HG03108 (cell line): ENCODE results near the gene CFAP99.
A peak's percentile ranks its signal among the peaks of the same experiment; 100 is the strongest.
"Not testable (repeated sequence)": the region's sequence is repeated elsewhere in the genome, so short reads cannot be mapped to it uniquely, and the experiment has no call there.

Experiments
- ATAC-seq: cut with Tn5 transposase; IDR thresholded peaks from one replicate; pipeline ENCODE4 v1.9.1; 2021; ENCODE audit warnings: moderate library complexity; ENCODE audit not compliant: unreplicated experiment

Gene CFAP99

DNA sequence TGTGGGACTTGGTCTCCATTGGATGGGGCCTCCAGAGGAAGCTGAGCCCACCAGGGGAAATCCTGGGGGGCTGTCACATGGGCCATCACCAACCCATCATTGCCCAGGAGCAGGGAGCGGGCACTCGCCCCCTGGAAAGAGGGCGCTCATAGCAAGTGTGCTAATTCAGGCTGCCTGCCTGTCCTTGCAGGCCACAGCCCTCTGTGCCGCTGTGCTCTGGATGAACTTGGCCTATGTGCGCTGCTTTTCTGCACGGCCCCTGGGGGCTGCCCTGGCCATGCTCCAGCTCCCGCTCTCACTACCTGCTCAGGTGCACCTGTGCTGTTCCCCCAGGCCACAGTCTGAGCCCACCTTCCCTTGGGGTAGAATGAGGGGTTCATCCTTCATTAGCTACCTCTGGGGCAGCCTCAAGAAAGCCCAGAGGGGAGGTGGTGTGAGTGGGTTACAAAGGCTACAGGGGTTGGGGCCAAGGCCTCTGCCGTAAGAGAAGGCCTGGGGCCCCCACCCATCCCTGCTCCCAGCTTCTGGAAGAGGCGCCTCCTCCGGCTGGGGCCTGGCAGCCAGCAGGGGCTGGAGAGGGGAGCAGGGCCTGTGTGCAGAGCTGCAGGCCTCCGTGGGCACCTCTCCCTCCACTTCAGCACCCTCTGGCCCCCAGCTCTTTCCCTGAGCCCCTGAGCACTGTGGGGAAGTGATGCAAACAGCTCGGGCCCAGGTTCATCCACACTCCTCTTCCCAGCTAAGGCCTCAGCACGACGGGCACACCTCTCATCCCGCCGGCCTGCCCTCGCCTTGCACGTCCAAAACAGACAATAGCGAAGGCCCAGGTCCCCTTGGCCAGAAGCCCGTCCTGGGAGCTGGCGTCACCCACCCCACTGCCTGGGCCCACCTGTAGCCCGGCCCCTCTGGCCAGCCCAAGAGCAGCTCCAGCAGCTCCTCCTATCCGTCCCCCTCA, 8.9 kb downstream of the CFAP99 start:
- ATAC-seq = no peak

DNA sequence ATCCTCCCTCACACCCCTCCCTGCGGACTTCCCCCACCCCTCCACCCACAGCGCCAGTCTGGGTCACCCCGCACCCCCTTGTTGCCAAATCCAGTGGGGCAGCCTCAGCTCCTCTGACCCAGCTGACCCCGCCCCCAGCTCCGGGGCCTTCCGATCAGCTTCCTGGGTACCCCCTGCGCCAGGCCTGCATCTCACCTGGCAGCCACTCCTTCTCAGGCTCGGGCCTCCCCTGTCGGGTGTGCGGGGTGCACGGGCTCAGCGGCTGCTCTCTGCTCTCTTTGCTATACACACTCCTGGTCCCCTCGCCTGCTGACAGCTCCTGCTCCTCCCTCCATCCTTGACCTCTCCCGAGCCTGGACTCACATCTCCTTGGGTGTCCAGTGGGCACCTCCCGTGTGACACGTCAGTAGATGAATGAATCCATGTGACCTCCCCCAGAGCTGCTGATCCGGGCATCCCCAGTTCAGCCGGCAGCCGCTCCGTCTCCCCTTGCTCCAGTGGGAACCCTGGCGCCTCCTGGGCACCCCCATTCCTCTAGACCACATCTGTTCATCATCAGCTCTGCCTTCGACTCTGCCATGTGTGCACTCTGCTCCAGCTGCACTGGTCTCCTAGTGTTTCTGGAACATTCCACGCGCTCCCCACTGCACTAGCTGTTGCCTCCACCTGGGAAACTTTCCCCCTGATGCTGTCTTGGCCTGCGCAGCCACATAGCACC, 9.9 kb downstream of the CFAP99 start:
- no peak for ATAC-seq

DNA sequence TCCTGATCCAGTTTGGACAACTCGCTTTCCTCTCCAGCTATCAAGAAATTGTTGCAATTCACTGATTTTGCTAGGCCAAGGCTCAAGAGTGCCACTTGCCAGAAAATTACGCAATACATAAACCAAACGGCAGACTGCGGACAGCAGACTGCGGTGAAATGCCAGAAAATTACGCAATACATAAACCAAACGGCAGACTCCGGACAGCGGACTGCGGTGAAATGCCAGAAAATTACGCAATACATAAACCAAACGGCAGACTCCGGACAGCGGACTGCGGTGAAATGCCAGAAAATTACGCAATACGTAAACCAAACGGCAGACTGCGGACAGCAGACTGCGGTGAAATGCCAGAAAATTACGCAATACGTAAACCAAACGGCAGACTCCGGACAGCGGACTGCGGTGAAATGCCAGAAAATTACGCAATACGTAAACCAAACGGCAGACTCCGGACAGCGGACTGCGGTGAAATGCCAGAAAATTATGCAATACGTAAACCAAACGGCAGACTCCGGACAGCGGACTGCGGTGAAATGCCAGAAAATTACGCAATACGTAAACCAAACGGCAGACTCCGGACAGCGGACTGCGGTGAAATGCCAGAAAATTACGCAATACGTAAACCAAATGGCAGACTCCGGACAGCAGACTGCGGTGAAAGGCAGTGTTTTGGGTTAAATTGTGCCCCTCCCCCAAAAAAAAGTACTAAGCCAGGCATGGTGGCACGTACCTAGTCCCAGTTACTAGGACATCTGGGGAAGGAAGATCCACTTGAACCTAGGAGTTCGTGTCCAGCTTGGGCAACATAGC, 11.4 kb downstream of the CFAP99 start:
- ATAC-seq = not testable (repeated sequence)

DNA sequence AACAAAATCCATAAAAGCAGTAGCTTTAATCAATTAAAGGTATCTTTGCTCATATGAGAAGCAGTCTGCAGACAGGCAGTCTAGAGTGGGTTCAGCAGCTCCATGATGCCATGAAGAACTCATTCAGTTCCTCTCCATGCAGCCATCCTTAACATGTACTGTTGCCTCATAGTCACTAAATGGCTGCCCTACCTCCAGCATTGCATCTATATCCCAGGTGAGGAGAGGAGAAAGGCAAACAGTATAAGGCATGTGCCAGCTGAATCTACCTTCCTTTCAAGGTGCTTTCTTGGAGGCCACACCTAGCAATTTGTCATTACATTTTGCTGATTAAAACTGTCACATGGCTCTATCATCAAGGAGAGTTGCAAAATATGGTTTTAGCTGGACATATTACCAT, 13.2 kb downstream of the CFAP99 start:
- no peak for ATAC-seq

DNA sequence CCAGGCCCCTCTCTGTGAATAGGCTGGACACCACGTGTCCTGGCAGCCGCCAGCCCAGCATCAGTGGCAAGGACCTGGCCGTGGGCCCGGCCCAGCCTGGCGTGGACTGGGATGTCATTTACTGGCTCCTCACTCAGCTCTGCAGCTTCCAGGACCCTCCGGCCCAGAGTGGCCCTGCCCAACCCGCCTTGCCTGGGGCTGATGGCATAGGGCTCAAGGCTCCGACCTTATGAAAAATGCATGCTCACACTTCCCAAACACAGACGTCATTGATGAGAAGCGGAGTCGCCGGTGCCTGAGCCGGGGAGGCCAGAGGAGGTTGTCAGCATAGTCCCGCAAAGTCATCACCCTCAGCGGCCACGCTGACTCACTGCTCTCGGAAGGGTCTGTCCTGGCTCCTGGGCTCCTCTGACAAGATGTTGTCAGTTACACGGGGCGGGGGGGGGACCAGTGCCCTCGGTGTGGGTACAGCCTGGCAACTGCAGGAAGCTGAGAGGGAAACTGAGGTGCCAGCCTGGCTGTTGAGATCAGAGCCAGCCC, 14.3 kb downstream of the CFAP99 start:
- ATAC-seq = no peak

DNA sequence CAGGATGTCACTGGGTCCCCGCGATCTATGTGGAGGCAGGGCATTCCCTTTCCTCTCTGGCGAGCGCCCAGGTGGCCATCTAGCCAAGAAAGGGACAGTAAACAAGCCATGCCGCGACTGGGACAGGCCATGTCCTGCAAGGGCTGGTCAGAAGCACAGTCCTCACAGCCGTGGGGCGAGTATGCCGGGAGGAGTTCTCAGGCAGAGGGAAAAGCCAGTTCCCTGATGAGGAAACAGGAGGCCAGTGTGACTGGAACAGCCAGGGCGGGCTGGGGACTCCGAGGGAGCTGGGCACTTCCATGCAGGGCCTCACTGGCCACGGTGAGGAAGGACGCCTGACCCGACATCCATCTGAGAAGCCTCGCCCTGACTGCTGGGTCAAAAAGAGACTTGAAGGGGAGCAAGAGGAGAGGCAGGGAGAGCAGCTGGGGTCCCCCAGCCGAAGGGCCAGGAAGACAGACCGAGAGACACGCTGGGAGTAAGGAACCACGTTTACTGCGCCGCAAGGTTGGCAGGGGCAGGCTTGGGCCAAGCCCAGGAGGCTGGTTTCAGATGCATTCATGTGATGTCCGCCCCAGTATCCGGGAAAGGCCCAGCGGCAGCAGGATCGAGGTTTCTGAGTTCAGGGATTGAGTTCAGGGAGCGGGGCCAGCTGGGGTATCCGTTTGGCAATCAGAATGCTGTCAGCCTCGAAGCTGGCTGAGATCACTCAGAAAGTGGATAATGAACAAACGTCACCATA, 15.0 kb downstream of the CFAP99 start:
- no peak for ATAC-seq

DNA sequence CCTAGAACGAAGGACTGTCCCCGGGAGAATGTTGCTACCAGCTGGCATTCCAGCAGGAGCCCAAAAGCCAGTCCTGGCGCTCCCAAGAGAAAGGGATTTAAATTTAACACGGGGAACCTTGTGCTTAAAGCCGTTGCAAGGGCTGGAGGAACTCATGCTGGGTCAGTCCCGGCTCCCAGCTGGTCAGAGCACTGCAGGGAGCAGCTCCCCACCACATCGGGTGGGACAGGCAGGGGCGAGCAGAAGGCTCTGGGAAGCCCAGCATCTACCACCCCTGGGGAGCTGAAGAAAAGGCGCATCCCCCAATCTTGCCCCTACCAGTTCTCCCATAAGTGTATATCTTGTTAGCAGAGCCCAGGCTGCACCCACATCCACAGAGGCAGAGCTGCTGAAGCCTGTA, 15.7 kb downstream of the CFAP99 start:
- no peak for ATAC-seq

DNA sequence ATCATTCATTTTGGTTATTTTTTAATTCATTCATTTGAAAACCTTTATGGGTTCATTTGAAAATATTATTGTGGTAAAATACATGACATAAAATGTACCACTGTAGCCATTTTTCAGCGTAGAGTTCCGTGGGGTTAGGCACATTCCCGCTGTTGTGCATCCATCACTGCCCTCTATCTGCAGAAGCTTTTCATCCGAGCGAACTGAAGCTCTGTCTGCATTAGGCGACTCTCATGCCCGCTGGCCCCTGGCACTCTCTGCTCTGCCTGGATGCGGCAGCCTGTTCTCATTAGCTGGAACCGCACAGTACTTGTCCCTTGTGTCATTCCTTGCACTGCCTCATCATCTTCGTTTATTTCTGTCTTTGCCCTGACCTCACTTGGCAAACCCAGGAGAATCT, 17.5 kb downstream of the CFAP99 start:
- ATAC-seq = no peak

DNA sequence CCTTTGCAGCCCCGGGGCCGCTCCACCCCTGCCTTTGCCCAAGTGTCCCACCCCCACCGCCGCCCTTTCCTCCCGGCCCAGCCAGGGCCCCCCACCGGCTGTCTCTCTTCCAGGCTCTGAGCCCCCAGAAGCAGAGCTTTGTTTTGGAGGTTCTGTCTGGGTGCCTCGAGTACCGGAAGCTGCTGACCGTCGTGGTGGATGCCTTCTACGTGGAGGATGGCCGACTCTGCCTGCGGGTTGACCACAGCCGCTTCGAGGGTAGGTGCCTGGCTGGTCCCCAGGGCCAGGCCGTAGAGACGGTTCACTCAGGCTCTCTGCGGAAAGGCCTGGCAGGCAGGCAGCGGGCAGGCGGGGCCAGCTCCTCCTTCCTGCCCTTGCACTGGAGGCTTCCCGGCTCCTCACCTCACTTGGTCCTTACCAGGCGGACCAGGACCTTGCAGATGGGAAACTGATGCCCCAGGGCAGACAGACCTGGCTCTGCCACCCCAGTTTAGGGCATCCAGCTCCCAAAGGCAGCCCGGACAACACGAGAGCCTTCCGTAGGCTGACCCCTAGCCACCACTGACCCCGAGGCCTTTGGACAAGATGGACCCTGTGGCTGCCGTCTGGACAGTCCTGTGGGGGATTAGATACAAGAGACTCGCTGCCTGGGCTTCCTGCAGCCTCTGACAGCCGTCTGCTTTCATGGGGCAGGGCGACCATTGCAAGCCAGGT, 18.2 kb downstream of the CFAP99 start:
- no peak for ATAC-seq

DNA sequence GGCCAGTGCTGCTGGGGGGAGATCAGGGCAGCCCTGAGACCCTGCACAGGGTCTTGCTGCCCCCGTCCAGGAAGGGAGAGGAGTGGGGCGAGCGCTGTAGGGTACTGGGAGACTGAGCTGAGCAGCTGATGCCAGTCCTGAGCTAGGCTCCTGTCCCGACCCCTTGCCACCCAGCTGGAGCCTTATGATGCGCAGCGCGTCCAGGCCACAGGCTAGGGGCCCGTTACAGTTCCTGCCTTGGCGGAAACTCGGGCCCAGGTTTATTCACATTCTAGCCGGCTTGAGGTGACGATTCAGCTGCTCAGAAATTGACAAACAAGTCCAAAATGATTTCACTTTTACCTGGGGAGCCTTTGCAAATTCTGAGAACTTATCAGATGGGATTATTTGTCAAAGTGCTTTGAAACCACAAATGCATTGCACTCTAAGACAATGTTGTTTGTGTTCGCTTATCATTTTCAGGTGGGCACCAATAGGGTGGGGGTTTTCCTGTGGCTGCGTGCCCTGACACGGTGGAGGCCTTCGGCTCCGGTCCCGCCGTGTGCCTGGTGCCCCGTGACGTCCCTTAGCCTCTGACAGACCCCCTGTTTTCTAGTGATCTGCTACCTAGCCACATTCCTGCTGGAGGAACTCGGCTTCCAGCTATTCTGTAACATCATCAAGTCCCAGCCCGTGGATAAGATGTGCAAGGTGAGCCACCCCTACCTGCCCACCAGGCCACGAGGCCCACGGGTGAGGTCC, 18.9 kb downstream of the CFAP99 start:
- no peak for ATAC-seq

DNA sequence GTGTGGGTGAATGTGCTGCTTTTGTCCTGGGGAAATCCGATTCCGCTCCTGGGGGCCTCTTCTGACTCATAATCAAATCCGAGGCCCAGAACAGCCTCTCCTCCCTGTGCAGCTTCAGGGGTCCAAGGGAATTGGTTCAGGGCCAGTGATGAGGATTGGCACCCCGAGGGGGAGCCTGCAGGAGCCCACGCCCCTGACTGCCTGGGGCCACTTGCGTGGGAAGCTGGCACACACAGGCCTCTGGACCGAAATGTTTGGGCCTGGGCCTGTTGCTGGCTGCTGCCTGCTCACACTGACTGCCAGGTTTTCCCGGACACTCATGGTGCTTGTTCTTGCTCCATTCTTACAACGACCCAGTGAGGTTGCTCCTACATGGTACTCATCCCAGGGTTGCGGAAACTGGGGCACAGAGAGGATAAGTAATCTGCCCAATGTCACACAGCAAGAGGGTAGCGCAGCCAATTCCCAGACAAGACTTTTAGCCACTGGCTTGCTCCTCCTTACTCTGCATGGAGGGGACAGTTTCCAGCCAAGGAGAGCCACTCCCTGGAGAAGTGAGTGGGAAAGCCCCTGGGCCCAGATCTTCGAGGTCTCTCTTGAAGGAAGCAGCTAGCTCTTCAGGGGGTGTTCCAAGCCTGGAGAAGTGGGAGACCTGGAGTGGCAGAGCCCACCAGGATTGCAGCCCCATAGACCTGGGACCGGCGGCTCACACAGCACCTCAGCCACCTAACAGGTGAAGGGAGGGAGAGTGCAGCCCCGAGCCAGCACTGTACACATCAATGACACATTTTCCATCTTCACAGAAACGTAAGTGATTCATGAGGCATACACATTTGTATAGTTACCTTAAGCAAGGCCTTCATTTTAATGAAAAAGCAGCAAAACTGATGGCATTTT, 20.3 kb downstream of the CFAP99 start:
- ATAC-seq = no peak

DNA sequence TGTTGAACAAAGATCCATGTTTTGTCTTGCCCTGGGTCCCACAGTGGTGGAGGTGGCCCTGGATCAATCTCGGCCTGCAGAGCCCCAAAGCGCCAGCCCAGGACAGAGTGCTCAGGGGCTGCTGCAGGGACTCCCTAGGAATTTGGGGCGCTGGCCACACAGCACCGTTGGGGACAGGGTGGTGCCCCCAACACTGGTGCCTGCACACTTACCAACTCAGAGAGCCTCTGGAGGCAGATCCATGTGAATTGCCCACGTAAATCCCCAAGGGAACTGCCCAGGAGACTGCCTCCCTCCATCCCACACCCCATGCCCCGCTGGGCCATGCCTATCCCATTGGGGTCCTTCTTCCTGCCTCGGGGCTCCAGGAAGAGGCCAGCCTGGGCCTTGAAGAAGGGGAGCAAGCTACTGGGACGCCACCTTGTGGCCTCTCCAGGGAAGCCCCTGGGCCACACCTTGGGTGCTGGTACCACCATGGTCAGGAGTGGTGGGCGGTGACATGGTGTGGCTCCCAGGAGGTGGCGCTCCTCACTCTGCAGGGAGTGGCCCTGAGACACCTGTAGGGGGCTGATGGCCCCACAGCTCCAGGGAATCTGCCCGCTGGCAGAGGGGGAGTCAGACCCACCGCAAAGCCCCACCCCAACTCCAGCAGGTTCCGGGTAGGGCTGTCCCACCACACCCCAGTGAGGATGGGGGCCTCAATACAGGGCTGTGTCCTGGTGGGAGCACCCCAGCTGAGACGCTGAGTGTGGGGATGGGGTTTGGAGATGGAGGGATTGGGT, 22.8 kb downstream of the CFAP99 start:
- ATAC-seq = peak; percentile 81

DNA sequence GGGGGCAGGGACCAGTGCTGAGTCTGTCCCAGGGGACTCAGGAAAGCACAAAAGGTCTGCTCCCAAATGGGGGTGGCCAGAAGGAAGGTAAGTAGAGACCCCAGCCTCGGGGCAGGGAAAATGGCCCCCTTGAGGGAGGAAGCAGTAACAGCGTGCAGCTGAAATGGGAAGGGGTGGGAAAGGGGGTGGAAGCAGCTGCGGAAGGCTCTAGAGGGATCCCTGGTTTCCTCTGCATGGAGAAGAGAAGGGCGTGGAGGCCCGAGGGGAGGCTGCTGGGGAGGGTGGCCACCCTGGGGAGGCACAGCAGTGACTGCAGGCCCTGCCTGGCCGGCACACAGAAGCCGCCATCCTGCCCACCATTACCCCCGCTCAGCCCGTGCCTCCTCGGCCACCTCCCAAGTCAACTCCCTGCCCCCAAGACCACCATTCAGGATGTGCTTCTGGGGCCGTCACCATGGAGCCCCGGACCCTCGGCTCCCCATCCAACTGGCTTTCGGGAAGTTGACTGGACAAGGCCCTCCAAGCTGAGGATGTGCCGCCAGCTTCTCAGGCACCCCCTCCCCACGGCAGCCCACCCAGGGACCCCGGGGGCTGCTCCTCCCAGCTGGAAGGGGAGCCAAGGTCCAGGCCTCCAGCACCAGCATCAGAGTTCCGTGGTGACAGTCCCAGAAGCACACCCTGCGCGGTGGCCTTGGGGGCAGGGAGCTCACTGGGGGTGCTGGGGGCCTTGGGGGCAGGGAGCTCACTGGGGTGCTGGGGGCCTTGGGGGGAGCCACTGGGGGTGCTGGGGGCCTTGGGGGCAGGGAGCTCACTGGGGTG, 23.6 kb downstream of the CFAP99 start:
- no peak for ATAC-seq

DNA sequence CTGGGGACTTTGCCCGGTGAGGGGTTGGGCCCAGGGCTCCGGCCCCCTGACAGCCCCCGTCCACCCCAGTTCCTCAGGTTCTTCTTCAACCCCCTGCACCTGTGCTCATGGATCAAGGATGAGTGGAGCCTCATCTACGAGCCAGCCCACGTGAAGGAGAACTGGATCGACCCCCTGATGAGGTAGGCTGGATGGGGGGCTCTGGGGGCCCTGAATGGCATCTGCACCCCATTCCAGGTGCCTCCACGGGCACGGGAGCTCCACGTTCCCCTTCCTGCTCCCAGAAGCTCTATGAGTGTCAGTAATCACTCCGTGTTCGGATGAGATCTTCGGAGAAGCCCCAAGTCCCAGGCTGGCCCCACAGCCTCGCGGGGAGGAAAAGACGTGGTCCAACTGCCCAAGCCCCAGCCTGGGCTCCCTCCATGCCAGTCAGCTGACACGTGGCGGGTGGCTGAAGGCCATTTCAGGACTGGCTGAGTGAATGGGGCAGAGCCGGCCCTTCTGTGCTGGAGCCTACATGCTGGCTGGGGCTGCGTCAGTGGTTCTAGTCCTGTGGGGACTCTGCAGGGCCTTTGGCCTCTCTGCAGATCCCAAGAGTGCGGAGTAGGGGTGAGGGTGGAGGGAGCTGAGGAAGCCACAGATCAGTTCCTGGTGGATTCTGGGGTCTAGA, 24.4 kb downstream of the CFAP99 start:
- ATAC-seq = no peak

DNA sequence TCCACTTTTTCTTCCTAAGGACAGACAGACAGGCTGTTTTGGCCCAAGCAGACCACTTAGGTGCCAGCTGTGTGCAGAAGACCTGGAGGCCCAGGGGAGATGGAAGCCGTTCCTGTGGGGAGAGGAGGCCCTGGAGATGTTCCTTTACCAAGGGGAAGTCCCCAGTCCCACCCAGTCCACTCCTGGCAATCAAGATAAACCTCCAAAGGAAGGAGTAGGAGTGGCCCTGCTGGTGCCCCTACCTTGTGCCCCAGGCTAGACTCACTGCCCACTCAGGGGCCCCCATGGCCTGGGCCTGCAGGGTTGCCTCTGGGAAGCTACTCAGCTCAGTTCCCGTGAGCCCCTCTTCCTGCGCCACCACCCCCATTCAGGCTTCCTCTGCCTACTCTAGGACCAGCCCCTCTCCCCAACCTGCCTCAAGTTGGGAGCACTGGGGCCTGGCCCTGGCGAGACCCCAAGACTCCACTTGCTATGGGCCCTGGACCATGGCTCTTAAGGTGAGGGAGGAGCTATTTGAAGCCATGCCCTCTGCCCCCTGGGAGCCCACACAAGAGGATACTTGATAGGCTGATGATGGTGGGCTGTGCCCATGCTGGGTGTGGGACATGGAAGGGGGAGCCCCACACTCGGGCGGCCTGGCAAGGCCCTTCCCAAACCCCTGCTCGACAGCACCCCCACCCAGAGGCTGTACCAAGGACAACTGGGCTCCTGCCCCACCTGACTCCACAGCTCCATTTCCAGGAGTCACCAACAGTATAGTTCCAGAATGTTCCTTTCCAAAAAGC, 25.4 kb downstream of the CFAP99 start:
- no peak for ATAC-seq
